Retinal pigment epithelial cell (primary cell): ENCODE data around the gene MMP17.

Source experiments
- DNase-seq: peaks from one replicate; pipeline ENCODE4 v3.0.0-alpha.2; 2010; ENCODE audit warnings: low read depth
- H3K4me3 ChIP-seq: 2 replicates; pipeline ENCODE4 v1.5.1; 2011; ENCODE audit warnings: mild to moderate bottlenecking, low read length, control low read depth, moderate library complexity
- TF ChIP-seq, protein P1 (sequence below): conservative IDR thresholded peaks from 2 replicates; pipeline ENCODE4 v1.5.1; 2011; ENCODE audit warnings: low read depth, low read length, control low read depth, inconsistent platforms

MMP17 gene

DNA sequence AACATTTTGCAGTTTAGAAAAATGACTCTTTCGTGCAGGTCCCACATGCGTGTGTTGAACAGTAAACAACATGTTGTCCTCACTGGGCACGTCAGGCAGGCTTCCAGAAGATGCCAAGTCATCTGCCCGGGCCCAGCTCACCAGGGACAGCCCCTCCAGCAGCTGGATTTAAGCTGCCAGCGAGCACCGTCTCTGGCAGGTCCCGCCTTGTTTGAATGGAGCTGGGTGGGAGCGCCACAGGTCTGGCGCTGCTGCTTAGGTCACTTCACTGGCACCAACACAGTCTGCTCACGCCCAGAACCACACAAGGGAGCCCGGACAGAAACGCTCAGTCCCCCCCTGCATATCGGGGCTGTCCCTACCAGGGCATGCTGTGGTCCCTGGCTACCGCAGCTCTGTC is 33.1 kb upstream of the MMP17 start:
- TF ChIP-seq, protein P1, sequence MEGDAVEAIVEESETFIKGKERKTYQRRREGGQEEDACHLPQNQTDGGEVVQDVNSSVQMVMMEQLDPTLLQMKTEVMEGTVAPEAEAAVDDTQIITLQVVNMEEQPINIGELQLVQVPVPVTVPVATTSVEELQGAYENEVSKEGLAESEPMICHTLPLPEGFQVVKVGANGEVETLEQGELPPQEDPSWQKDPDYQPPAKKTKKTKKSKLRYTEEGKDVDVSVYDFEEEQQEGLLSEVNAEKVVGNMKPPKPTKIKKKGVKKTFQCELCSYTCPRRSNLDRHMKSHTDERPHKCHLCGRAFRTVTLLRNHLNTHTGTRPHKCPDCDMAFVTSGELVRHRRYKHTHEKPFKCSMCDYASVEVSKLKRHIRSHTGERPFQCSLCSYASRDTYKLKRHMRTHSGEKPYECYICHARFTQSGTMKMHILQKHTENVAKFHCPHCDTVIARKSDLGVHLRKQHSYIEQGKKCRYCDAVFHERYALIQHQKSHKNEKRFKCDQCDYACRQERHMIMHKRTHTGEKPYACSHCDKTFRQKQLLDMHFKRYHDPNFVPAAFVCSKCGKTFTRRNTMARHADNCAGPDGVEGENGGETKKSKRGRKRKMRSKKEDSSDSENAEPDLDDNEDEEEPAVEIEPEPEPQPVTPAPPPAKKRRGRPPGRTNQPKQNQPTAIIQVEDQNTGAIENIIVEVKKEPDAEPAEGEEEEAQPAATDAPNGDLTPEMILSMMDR, result no peak
- no peak for DNase-seq
- H3K4me3 ChIP-seq, result no peak overlapping the region

DNA sequence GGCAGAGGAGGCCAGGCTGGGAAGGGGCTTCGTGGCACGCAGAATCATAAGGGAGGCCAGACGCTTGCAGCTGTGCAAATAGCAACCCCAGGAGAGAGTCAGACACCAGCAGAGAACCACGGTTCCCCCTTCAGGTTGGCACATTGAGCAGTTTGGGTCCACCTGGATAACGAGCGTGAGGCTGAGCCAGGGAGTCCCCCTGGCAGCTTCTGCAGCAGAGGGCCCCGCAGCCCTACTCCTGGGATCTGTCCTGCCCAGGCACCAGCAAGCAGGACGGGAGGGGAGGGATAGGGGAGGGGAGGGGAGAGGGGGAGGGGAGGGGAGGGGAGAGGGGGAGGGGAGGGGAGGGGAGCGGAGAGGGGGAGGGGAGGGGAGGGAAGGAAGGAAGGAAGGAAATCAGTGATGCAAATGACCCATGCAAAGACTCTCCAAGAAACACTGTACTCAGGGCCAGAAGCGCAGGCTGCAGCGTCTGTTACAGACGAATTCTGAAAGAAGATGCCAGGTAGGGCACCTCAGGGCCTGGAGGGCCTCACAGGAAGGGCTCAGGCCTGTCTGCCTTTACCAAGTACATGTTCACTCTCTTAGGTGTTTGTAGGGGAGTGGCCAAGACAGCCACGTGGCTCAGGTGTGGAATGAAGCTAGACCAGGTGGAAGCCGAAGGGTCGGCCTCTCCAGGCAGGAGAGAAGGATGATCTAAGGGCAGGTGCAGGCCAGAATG is 32.3 kb upstream of the MMP17 start:
- DNase-seq, result no peak
- TF ChIP-seq, protein P1, result no peak
- H3K4me3 ChIP-seq, result no peak overlapping the region

DNA sequence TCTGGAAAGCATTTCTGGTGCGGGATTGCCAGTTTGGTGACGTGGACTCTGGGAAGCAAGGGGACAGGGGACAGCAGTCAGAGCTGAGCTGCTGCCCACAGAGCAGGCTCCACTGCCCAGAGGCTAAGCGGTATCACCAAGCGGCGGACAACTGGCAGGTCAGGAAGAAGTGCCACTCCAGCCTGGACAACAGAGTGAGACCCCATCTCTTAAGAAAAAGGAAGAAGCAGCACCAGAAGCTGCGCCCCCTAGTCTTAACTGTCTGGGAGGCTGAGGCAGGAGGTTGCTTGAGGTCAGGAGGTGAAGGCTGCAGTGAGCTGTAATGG is 31.8 kb upstream of the MMP17 start:
- DNase-seq, result no peak
- H3K4me3 ChIP-seq, result no peak overlapping the region
- TF ChIP-seq, protein P1, result no peak

DNA sequence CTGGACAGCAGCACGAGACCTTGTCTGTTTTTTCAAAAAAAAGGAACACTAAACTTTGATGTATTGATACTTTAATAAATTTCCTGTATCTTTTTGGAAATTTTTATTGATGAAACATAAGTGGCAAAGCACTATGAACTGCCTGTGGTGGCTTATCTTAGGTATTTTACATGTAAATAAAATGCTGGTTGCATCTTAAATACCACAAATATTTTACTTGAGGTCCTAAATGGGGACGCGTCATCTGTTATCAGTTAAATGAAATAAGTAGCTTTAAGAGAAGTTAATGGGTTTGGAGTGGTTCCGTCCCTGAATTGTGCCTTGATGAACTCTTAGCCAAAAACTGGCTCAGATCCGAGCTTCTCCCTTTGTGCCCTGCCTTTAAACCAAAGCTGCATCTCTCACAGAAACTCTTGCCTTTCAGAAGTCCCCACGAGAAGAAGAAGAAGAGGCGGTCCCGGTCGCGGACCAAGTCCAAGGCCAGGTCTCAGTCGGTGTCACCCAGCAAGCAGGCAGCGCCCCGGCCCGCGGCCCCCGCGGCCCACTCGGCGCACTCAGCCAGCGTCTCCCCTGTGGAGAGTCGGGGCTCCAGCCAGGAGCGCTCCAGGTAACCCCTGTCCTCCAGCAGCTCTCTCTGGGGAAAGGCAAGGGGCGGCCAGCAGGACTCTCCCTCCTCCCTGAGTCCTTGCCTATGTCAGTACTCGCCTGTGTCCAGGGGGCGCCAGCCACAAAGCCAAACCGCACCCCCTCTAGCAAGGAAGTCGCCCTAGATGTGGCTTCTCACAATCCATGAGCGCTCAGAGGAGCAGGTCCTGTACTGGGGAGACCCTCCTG is 31.2 kb upstream of the MMP17 start:
- no peak overlapping the region for H3K4me3 ChIP-seq
- TF ChIP-seq, protein P1, result no peak
- no peak for DNase-seq

DNA sequence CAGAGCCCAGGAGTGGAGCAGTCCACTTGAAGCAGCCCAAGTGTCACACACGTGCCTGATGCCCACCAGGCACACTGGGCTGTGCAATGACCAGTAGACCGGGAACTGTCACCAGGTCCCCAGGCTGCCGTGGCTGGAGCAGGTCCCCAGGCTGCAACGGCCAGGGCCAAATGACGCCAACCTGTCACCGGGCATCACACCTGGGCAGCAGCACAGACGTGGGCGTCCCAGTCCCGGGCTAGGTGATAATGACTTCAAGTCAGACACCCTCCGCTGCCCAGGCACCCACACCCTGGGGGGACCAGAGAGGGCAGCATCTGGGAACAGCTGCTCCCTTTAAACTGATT is 30.6 kb upstream of the MMP17 start:
- TF ChIP-seq, protein P1, result no peak
- DNase-seq, result no peak
- H3K4me3 ChIP-seq, result no peak overlapping the region

DNA sequence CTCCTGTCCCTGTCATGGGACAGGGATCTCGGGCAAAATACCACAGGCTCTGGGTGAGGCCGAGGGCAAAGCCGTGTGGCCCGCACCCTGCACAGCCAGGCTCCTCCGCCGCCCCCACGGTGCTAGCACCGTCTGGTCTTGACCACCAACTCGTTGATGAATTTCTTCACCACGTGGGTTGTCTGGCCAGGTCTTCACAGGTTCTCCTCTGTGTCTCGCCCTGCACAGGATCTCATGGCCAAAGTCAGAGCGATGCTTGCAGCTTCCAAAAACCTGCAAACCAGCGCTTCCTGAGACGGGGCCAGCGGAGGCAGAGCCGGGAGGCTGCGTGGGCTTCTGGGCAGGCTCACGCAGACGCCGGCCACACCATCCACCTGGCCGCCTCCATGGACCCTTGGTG is 29.0 kb upstream of the MMP17 start:
- DNase-seq, result no peak
- H3K4me3 ChIP-seq, result no peak overlapping the region
- TF ChIP-seq, protein P1, result no peak
